Measurements from ENCODE around the gene RABGAP1L.
"Not testable (repeated sequence)": the region's sequence is repeated elsewhere in the genome, so short reads cannot be mapped to it uniquely, and the experiment has no call there.

RABGAP1L gene

GRCh38 chr1:174519844-174520243 is 360.5 kb downstream of the RABGAP1L start:
- no peak for TF ChIP-seq EZH2 (IDR thresholded peaks at IDR 0.05)
- TF ChIP-seq FOXP2 (optimal IDR thresholded peaks at IDR 0.05; ENCODE audit: control extremely low read depth, extremely low read length, insufficient read depth): no peak
- no peak for TF ChIP-seq POLR2AphosphoS5 (IDR thresholded peaks at IDR 0.05; ENCODE audit: borderline replicate concordance, low read depth, low read length)
- Histone ChIP-seq H3K9ac (ENCODE audit: insufficient read length) (no peak overlapping the region), H3K9me3 (ENCODE audit: low read depth, low read length) (no peaks in the 10 kb centered on the region), H3K36me3 (ENCODE audit: insufficient read depth, low read length) (no peaks in the 10 kb centered on the region), H3K27ac (no peak overlapping the region), H3K4me3 (no peak overlapping the region)
- no peak for DNase-seq (ENCODE audit: low read depth, low spot score)

GRCh38 chr1:174531751-174532150 is 372.4 kb downstream of the RABGAP1L start:
- no peak for TF ChIP-seq FOXP2 (optimal IDR thresholded peaks at IDR 0.05; ENCODE audit: control extremely low read depth, extremely low read length, insufficient read depth)
- TF ChIP-seq EZH2 (IDR thresholded peaks at IDR 0.05): no peak
- no peak for TF ChIP-seq POLR2AphosphoS5 (IDR thresholded peaks at IDR 0.05; ENCODE audit: borderline replicate concordance, low read depth, low read length)
- Histone ChIP-seq H3K36me3 (ENCODE audit: insufficient read depth, low read length) (no peaks in the 10 kb centered on the region), H3K9ac (ENCODE audit: insufficient read length) (no peak overlapping the region), H3K9me3 (ENCODE audit: low read depth, low read length) (no peaks in the 10 kb centered on the region), H3K27ac (no peak overlapping the region), H3K4me3 (no peak overlapping the region)
- no peak for DNase-seq (ENCODE audit: low read depth, low spot score)

GRCh38 chr1:174534789-174535188 is 375.5 kb downstream of the RABGAP1L start:
- TF ChIP-seq EZH2 (IDR thresholded peaks at IDR 0.05) (no peak), FOXP2 (optimal IDR thresholded peaks at IDR 0.05; ENCODE audit: control extremely low read depth, extremely low read length, insufficient read depth) (no peak), POLR2AphosphoS5 (IDR thresholded peaks at IDR 0.05; ENCODE audit: borderline replicate concordance, low read depth, low read length) (no peak)
- no peak for DNase-seq (ENCODE audit: low read depth, low spot score)
- Histone ChIP-seq H3K36me3 (ENCODE audit: insufficient read depth, low read length) (no peaks in the 10 kb centered on the region), H3K27ac (no peak overlapping the region), H3K4me3 (no peak overlapping the region), H3K9me3 (ENCODE audit: low read depth, low read length) (no peaks in the 10 kb centered on the region), H3K9ac (ENCODE audit: insufficient read length) (no peak overlapping the region)

GRCh38 chr1:174535207-174535606 is 375.9 kb downstream of the RABGAP1L start:
- TF ChIP-seq POLR2AphosphoS5 (IDR thresholded peaks at IDR 0.05; ENCODE audit: borderline replicate concordance, low read depth, low read length): no peak
- no peak for TF ChIP-seq FOXP2 (optimal IDR thresholded peaks at IDR 0.05; ENCODE audit: control extremely low read depth, extremely low read length, insufficient read depth)
- no peak for TF ChIP-seq EZH2 (IDR thresholded peaks at IDR 0.05)
- Histone ChIP-seq H3K4me3 (no peak overlapping the region), H3K9ac (ENCODE audit: insufficient read length) (no peak overlapping the region), H3K9me3 (ENCODE audit: low read depth, low read length) (no peaks in the 10 kb centered on the region), H3K27ac (no peak overlapping the region), H3K36me3 (ENCODE audit: insufficient read depth, low read length) (no peaks in the 10 kb centered on the region)
- DNase-seq (ENCODE audit: low read depth, low spot score): no peak

GRCh38 chr1:174543421-174543820 is 384.1 kb downstream of the RABGAP1L start:
- not testable (repeated sequence) for H3K36me3 ChIP-seq (ENCODE audit: insufficient read depth, low read length); H3K27ac ChIP-seq; H3K9ac ChIP-seq (ENCODE audit: insufficient read length); H3K9me3 ChIP-seq (ENCODE audit: low read depth, low read length); H3K4me3 ChIP-seq; DNase-seq (ENCODE audit: low read depth, low spot score)

GRCh38 chr1:174550296-174550695 is 391.0 kb downstream of the RABGAP1L start:
- H3K36me3 ChIP-seq (ENCODE audit: insufficient read depth, low read length): no peaks in the 10 kb centered on the region
- TF ChIP-seq FOXP2 (optimal IDR thresholded peaks at IDR 0.05; ENCODE audit: control extremely low read depth, extremely low read length, insufficient read depth): no peak
- no peak for TF ChIP-seq POLR2AphosphoS5 (IDR thresholded peaks at IDR 0.05; ENCODE audit: borderline replicate concordance, low read depth, low read length)
- TF ChIP-seq EZH2 (IDR thresholded peaks at IDR 0.05): no peak
- DNase-seq (ENCODE audit: low read depth, low spot score): no peak
- H3K4me3 ChIP-seq: no peak overlapping the region
- H3K9ac ChIP-seq (ENCODE audit: insufficient read length): no peak overlapping the region
- no peak overlapping the region for H3K27ac ChIP-seq
- no peaks in the 10 kb centered on the region for H3K9me3 ChIP-seq (ENCODE audit: low read depth, low read length)

- DNase-seq (ENCODE audit: low read depth, low spot score): no peak
- no peak overlapping the region for H3K27ac ChIP-seq
- no peak overlapping the region for H3K9ac ChIP-seq (ENCODE audit: insufficient read length)
- TF ChIP-seq FOXP2 (optimal IDR thresholded peaks at IDR 0.05; ENCODE audit: control extremely low read depth, extremely low read length, insufficient read depth) (no peak), EZH2 (IDR thresholded peaks at IDR 0.05) (no peak)
- H3K9me3 ChIP-seq (ENCODE audit: low read depth, low read length): no peaks in the 10 kb centered on the region
- no peak overlapping the region for H3K4me3 ChIP-seq
- no peaks in the 10 kb centered on the region for H3K36me3 ChIP-seq (ENCODE audit: insufficient read depth, low read length)
Measured at GRCh38 chr1:174556392-174556791, 397.1 kb downstream of the RABGAP1L start.

GRCh38 chr1:174568551-174568950 is 409.2 kb downstream of the RABGAP1L start:
- DNase-seq (ENCODE audit: low read depth, low spot score): no peak
- no peaks in the 10 kb centered on the region for H3K36me3 ChIP-seq (ENCODE audit: insufficient read depth, low read length)
- no peak overlapping the region for H3K4me3 ChIP-seq
- TF ChIP-seq EZH2 (IDR thresholded peaks at IDR 0.05): no peak
- no peak overlapping the region for H3K27ac ChIP-seq
- H3K9ac ChIP-seq (ENCODE audit: insufficient read length): no peak overlapping the region
- H3K9me3 ChIP-seq (ENCODE audit: low read depth, low read length): no peaks in the 10 kb centered on the region

- Histone ChIP-seq H3K9ac (ENCODE audit: insufficient read length) (no peak overlapping the region), H3K36me3 (ENCODE audit: insufficient read depth, low read length) (no peaks in the 10 kb centered on the region), H3K9me3 (ENCODE audit: low read depth, low read length) (no peaks in the 10 kb centered on the region), H3K27ac (no peak overlapping the region), H3K4me3 (no peak overlapping the region)
- TF ChIP-seq EZH2 (IDR thresholded peaks at IDR 0.05) (no peak), FOXP2 (optimal IDR thresholded peaks at IDR 0.05; ENCODE audit: control extremely low read depth, extremely low read length, insufficient read depth) (no peak), POLR2AphosphoS5 (IDR thresholded peaks at IDR 0.05; ENCODE audit: borderline replicate concordance, low read depth, low read length) (no peak)
- no peak for DNase-seq (ENCODE audit: low read depth, low spot score)
Measured at GRCh38 chr1:174569240-174569639, 409.9 kb downstream of the RABGAP1L start.
